Fibroblast of skin of back (primary cell): Measurements from ENCODE around the gene C1QTNF12.
"Not testable (repeated sequence)": the region's sequence is repeated elsewhere in the genome, so short reads cannot be mapped to it uniquely, and the experiment has no call there.

Source experiments
- DNase-seq: peaks from one replicate; pipeline ENCODE4 v3.0.0-alpha.2; 2013

C1QTNF12 gene

DNA sequence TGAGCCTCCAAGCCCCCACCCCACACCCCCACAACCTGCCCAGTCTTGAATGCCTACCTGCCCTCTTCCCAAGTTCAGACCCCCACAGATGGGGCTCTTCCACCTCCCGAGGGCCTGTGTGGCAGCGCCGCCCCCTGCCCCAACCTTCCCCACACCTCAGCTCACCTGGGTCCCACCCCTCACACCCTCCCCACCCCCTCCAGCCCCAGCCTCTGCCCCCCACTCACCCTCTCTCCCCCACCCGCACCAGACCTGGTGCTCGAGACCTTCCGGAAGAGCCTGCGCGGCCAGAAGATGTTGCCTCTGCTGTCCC, 49.4 kb downstream of the C1QTNF12 start:
- no peak for DNase-seq

DNA sequence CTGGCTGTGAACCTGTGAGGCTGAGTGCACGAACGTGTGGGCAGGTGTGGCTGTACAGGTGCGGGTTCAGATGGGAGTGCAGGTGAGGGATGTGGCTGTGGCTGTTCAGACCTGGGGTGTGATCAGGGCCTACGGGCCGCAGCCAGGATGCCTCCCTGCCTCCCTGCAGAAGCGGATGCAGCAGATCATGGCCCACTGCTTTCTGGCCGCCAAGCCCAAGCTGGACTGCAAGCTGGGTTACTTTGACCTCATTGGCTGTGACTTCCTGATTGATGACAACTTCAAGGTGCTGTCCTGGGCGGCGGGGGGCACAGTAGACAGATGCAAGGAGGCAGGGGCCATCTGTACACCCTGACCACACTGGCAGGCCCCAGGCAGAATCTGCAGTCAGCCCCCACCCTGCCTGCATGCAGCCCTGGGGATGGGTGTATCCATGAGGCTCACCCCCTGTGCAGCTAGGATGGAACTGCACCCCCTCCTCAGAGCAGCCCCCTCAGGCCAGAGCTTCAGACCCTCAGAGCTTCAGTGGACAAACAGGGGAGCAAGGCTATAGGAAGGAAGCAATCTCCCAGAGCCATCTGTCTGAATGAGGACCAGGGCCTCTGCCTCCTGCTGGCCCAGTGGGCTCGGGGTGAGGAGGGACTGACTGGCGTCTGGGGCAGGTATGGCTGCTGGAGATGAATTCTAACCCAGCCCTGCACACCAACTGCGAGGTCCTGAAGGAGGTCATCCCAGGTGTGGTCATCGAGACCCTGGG, 49.9 kb downstream of the C1QTNF12 start:
- DNase-seq = no peak

- DNase-seq = not testable (repeated sequence)
These were observed 50.8 kb downstream of the C1QTNF12 start for GRCh38 chr1:1195726-1196125.

- DNase-seq = no peak
These were observed 51.8 kb downstream of the C1QTNF12 start for GRCh38 chr1:1194723-1195122.
